ENCODE results near the gene ZNRF2.

ZNRF2 gene

DNA sequence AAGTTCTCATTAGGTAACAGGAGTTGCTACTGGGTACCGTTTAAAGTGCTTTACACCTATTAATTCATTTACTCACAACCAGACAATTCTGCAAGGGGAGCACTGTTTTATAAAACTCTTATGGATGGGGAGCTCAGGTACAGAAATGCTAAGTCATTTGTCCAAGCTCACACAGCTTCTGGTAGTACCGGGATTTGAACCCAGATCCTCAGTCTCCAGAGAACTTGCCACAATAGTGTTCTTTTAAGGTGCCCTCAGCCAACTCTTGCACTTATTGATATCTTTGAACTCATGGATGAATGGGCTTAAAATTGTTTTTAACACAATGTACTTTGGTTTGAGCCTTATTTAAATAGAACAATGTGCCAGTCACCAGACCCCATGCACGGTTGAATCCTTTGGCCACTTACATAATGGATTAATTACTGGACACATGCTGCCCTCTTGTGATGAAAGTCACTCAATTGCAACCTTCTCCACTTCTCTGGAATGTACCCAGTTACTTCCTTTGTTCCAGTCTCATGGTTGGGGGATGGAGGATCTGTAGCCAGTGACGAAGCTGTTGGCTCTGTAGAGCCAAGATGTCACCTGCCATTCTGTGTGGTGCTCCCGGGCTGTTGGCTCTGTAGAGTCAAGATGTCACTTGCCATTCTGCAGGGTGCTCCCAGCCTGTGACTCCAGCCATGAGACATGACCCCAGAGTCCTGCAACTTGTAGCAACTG is 128.5 kb downstream of the ZNRF2 start:
- DNase-seq (ENCODE audit: low read depth) = peak; percentile 59

GRCh38 chr7:30413864-30414263 is 129.5 kb downstream of the ZNRF2 start:
- DNase-seq (ENCODE audit: low read depth) = no peak
